Measurements from ENCODE around the gene BCAP29. TPM values are rescaled to one million over a fixed set of nuclear protein-coding genes. Genes with fewer than 3 reads are reported as not detected.

BCAP29 gene
- total RNA-seq, 4 donors from 2014 or later = 95.8 to 154 (median 121) TPM

DNA sequence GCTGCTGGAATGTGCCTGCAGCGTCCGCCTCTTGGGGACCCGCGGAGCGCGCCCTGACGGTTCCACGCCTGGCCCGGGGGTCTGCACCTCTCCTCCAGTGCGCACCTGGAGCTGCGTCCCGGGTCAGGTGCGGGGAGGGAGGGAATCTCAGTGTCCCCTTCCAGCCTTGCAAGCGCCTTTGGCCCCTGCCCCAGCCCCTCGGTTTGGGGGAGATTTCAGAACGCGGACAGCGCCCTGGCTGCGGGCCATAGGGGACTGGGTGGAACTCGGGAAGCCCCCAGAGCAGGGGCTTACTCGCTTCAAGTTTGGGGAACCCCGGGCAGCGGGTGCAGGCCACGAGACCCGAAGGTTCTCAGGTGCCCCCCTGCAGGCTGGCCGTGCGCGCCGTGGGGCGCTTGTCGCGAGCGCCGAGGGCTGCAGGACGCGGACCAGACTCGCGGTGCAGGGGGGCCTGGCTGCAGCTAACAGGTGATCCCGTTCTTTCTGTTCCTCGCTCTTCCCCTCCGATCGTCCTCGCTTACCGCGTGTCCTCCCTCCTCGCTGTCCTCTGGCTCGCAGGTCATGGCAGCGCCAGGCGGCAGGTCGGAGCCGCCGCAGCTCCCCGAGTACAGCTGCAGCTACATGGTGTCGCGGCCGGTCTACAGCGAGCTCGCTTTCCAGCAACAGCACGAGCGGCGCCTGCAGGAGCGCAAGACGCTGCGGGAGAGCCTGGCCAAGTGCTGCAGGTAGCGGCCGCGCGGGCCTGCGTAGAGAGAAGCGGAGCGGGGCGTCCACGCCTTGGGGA is 81.2 kb downstream of the BCAP29 start:
- no peak for DNase-seq (ENCODE audit: low spot score)
- peak; percentile 47 for ATAC-seq (ENCODE audit: low FRiP score)

DNA sequence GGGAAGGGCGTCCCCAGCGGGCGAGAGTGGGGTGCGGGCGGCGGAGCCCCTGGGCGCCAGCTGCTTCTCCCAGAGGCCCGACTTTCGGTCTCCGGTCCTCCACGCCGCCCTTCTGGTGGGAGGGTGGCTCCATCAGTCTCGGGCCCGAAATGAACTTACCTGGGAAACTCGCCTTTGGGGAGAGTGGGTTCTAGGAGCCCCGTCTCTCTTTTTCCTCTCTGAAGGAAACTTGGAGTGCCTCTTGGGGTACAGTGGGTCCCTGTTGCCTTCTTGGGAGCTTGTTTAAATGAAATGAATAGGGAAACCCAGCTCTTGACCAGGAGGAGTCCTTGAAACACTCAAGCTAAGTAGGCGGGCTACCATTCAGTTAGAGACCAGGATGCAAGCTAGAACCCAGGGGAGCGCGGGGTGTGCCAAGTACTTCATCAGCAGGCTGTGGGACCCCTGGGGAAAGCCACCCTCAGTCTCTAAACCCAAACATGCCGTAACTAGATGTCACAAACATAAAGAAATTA is 81.9 kb downstream of the BCAP29 start:
- TF ChIP-seq, protein P1, sequence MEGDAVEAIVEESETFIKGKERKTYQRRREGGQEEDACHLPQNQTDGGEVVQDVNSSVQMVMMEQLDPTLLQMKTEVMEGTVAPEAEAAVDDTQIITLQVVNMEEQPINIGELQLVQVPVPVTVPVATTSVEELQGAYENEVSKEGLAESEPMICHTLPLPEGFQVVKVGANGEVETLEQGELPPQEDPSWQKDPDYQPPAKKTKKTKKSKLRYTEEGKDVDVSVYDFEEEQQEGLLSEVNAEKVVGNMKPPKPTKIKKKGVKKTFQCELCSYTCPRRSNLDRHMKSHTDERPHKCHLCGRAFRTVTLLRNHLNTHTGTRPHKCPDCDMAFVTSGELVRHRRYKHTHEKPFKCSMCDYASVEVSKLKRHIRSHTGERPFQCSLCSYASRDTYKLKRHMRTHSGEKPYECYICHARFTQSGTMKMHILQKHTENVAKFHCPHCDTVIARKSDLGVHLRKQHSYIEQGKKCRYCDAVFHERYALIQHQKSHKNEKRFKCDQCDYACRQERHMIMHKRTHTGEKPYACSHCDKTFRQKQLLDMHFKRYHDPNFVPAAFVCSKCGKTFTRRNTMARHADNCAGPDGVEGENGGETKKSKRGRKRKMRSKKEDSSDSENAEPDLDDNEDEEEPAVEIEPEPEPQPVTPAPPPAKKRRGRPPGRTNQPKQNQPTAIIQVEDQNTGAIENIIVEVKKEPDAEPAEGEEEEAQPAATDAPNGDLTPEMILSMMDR (IDR thresholded peaks at IDR 0.05) = no peak
- DNase-seq (ENCODE audit: low spot score) (no peak), ATAC-seq (ENCODE audit: low FRiP score) (peak; percentile 50)

More for the DNA sequence above, 81.2 kb downstream of the BCAP29 start:
- TF ChIP-seq, protein P1 (IDR thresholded peaks at IDR 0.05) = no peak

DNA sequence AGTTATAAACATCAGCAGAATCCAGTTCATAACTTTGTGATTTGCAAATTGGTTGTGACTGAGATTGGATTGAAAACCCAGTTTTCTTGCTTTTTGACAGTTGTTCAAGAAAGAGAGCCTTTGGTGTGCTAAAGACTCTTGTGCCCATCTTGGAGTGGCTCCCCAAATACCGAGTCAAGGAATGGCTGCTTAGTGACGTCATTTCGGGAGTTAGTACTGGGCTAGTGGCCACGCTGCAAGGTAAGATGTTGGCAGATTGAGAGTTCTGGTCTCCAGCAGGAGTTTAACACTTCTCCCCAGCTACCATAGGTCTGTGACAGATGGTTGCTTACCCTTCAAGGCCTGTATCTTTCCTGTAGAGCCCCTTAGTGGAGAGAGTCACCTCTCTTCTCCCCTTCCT is 83.2 kb downstream of the BCAP29 start:
- TF ChIP-seq, protein P1 (IDR thresholded peaks at IDR 0.05) = no peak

DNA sequence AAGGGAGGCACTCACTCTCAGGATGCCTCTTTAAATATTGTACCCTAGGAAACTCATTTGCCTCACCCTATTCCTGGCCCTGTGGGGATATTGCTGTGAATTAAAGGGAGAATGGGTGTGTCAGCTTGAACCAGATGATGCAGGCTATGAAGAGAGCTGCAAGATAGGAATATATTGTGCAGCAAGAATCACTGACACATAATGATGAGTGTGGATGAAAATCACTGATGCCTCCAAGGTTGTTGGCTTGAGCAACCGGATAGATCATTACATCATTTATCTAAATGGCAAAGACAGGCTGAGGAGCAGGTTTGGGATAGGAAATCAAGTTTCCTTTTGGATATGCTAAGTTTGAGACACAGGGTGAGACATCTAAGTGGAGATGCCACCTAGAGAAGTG is 86.7 kb downstream of the BCAP29 start:
- DNase-seq (ENCODE audit: low spot score) (no peak), ATAC-seq (ENCODE audit: low FRiP score) (peak; percentile 45)
- TF ChIP-seq, protein P1 (IDR thresholded peaks at IDR 0.05) = no peak

More for the DNA sequence above, 83.2 kb downstream of the BCAP29 start:
- no peak for ATAC-seq (ENCODE audit: low FRiP score)
- no peak for DNase-seq (ENCODE audit: low spot score)

DNA sequence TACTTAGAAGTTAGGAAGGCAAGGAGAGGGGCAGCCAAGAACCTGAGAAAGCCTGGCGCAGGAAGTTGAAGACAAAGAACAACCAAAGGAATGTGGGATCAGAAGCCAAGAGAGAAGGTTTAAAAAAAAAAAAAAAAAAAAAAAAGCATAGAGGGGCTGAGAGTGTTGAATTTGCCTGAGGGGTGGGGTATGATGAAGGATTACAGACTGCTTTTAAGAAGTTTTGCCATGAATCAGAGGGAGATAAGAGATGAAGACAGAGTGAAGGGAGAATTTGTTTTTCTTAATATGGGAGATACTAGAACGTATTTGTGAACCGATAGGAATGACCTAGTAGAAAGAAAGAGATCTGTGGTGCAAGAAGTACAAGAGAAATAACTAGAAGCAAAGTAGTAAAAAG is 87.3 kb downstream of the BCAP29 start:
- DNase-seq (ENCODE audit: low spot score) (no peak), ATAC-seq (ENCODE audit: low FRiP score) (peak; percentile 63)
- TF ChIP-seq, protein P1 (IDR thresholded peaks at IDR 0.05) = no peak

DNA sequence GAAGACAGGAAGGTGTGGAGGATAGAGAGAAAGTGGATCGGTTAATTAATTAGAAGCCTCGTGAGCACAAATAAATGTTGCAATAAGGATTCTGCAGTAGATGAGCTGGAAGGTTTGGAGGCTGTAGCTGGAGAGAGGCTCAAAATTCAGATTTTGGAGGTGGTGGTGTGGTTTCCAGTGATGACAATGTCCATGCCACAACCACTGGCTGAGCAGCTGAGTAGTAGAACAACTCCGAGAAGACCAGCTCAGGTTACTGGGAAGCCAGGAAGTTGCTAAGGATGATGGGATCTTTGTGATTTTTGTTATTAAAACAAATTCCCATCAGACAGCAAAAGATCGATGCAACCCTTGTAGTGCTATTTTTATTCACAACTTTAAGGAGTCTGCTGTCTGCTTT is 88.2 kb downstream of the BCAP29 start:
- TF ChIP-seq, protein P1 (IDR thresholded peaks at IDR 0.05) = no peak
- DNase-seq (ENCODE audit: low spot score) (no peak), ATAC-seq (ENCODE audit: low FRiP score) (peak; percentile 49)

Small RNA genes lying within 50 kb of the gene (small RNA-seq; reads per million reads assigned to genes)
- gene BANF1P5 (not detected), gene RF01233 (not detected)

Other genes with a start within 250 kb of the BCAP29 start
- gene GPR22, start 110.2 kb upstream of the BCAP29 start, total RNA-seq = not detected
- gene COG5, start 16.3 kb upstream of the BCAP29 start, total RNA-seq = 10 to 100 TPM; 34.8 to 74.1 (median 41.2) TPM
- 1 to 10 TPM; 3.5 to 9.0 (median 4.8) TPM for gene DUS4L, start 16.3 kb upstream of the BCAP29 start, total RNA-seq
- gene SLC26A4, start 80.6 kb downstream of the BCAP29 start, total RNA-seq = 1 to 10 TPM in 2 of 4 donors, under 1 TPM in 2; 0.65 to 2.2 (median 0.98) TPM
- 10 to 100 TPM; 24.8 to 36.9 (median 30.0) TPM for gene CBLL1, start 163.9 kb downstream of the BCAP29 start, total RNA-seq
- 1 to 10 TPM in 1 of 4 donors, not detected in 3; 1.0 TPM for gene SLC26A3, start 223.0 kb downstream of the BCAP29 start, total RNA-seq

Data from omental fat pad (tissue), 4 donors.